ENCODE results near the gene ALKBH5.
"Not testable (repeated sequence)": the region's sequence is repeated elsewhere in the genome, so short reads cannot be mapped to it uniquely, and the experiment has no call there.

ALKBH5 gene

DNA sequence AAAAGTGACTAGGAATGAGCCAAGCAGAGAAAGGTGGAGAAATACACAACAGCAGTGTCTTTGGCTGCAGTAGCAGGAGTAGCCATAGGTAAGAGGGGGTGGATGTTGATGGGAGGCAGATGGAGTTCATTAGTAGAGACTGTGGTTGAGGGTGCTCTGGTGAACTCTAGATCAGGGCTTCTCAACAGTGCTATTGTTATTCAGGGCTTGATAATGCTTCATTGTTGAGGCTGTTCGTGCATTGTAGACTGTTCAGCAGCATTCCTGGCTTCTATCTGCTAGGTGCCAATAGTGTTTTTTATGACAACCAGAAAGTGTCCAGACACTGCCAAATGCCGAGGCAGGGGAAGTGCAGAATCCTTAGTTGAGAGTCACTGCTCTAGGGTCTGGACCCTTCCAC is 3.6 kb downstream of the ALKBH5 start:
- DNase-seq, result no peak

DNA sequence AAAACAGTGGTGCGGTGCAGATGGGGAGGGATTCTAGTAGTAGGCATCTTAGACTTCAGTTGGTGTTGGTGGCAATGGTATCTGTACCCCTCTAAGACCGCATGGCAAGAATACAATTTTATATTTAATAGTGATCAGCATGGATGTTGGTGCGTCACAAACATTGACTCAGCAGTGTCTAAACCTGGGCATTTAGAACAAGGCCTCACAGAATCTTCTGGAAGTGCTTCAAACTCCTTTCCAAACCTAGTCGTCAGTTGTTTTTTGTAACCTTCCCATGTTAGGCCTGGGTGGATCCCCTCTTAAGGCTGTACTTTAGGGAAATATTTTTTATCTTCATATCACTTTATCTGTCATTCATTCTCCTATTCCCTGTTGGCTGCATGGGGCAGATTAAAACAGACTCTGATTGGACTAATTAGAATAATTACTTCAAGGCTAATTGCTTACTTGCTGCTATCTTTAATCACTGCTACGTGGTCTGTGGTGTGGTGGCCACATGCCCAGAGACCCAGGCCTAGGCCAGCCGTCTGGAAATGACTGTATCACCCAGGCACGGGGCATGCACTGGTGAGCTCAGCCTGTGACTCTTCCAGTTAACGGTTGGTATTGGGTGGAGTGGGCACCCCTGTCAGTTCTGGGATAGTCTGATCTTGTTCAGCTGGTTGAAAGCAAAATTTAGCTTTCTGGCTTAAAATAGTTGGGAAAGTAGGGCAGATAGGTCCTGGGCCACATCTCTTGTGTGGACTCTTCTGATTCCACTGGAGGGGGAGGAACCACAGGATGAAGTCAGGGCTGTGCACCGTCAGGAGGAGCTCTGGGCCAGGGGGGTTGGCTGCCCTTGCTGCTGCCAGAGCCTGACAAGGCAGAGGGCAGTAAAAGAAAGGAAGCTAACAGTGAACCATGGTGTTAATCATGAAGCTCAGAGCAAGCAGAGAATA is 4.5 kb downstream of the ALKBH5 start:
- peak; percentile 33 for DNase-seq

DNA sequence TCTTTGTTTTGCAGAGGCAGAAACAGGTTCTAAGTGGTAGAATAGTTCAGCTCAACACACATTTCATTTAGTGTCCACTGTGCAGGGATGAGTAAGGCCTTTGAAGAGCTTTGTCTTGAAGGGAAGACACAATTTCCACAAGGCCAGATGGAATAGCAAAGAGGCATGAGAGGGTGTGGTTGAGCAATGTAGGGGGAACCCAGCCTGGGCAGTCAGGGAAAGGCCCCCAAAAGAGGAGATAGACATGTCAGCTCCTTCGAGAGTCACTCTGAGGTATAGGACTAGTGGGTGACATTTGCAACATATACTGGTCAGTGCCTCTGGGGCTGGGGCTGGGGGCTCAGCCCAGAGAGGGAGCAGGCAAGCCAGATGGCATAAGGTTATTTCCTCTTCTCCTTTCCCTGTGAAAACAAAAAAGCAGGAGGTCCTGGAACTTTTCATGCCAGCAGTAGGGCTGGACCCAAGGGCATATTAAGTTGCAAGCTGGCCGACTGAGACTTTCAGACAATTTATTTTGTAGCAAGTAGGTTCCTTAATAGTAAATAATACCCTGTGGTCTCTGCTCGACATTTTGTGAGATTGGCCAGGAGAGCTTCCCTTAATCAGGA is 7.1 kb downstream of the ALKBH5 start:
- DNase-seq, result peak; percentile 36

DNA sequence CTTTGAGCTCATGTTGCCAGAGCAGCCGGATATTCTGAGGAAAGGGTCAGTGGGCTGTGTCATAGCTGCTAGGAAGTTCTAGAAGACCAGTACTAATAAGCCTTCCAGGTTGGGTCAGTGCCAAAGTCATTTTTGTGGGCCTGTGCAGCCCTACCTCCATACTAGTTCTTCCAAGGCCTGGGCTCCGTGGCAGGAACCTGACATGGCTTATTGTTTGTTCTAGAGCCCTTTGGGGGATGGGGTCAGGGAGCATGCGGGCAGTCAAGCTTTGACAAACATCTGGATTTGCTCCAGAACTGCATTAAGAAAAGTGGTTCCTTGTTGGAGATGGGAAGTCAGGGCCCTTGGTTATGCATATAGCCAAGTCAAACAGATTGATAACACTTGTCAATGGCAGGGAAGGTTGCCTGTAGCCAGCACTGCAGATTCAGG is 7.6 kb downstream of the ALKBH5 start:
- DNase-seq, result peak; percentile 48

DNA sequence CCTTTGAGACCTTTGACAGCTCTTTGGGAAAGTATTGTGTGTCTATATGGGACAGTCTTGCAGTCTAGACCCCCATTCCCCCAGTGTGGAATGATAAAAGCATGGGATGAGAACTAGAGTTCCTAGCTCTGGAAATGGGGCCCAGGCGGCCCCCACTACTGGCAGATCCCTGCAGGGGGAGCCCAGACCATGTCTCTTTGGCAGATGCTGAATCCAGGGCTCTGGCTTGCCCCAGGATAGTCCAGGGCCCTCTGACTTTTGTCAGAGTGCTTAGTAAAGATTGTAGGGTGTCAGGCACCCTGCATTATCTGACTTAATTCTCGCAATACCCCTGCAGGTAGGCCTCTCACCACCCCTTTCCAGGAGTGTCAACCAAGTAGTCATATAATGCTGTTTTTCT is 8.3 kb downstream of the ALKBH5 start:
- no peak for DNase-seq

DNA sequence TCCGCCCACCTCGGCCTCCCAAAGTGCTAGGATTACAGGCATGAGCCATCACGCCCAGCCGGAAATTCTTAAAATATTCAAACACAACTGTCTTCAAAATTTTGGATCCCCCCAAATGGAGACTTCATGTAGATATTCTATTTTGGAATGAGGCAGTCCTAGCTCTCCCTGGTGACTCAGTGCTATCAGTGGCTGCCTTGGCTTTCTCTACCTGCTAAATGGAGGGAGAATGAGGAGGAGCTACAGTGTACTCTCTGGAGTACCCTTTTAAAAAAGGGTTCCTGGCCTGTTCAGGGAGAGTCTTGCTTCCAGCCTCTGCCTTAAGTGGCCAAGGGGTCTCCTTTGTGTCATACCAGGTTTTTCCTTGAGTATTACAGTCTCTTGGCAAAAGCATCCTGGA is 10.8 kb downstream of the ALKBH5 start:
- no peak for DNase-seq

DNA sequence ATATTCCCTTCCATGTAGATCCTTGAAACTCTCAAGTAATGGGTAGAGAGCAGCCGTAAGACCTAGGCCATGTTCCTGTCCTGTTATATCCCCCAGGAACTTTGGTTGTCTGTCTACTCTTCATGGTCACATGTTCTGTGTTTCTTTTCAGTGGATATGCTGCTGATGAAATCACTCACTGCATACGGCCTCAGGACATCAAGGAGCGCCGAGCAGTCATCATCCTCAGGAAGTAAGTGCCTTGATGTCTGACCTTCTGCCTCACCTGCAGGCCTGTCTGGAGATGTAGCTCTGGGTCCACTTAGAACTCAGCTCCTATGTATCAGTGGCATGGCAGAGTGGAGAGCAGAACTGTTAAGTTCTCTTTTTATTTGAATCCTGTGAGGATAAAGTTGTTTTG is 11.2 kb downstream of the ALKBH5 start:
- DNase-seq, result no peak

DNA sequence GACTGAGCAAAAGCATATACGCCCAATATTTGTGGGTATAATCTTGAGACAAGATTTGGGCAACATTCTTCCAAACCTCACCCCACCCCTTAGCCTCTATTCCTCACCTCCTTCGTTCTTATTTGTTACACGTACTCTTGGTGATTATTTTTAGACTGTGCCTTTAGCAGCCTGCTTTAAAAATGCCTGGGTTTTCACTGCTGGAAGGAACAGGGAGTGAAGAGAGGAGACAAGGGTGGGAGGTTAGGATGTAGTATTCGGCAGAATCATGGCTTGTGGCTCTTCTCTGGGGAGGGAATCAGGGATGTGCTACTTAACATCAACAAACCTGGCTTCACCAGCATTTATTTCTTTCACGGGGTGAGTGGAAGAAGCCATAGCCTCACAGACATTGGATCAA is 11.6 kb downstream of the ALKBH5 start:
- no peak for DNase-seq

DNA sequence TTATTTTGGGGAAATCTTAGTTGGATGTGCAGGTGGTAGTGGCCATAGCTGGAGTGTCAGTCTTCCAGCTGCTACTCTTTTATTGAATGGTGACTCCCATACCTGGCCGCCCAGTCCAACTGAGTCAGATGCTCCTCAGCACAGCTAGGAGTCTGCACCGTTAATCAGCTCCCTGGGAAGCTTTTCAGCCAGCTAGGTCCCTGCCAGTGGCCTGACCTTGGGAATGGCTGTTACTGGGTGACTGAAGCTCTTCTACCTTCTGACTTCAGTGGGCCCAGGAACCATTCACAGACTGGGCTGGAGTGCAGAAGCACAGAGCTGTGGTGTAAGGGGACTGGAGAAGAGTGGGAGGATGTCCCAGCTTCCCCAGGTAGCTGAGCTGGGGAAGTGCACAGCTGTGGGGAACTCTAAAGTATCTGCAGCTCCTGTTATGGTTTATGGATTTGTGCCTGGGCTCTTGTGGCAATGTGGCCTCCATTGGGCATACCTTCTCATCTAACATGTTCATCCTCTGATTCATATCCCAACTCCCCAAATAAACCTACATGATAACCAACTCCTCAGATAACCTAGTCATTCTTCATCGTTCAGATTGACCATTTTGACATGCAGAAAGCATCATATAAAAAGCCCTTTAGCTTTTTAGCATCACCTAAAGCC is 14.0 kb downstream of the ALKBH5 start:
- no peak for DNase-seq

DNA sequence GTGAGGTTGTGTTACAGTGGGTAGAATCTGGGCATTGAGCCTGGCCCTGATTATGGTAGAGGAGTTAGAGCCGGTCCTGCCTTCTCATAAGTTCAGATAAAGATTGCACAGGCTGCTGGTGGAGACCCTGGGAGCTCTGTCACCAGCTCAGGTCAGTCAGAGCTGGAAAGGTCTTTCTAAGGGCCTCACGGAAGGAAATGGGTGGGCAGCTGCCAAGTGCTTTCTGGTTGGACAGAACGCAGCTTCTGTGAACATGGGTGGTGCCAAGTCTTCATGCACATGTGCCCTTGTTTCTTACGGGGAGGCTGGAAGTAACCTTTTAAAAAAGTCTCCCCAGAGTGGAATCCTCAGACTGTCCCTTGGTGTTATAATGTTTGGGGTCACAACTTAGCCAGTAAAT is 14.9 kb downstream of the ALKBH5 start:
- no peak for DNase-seq

DNA sequence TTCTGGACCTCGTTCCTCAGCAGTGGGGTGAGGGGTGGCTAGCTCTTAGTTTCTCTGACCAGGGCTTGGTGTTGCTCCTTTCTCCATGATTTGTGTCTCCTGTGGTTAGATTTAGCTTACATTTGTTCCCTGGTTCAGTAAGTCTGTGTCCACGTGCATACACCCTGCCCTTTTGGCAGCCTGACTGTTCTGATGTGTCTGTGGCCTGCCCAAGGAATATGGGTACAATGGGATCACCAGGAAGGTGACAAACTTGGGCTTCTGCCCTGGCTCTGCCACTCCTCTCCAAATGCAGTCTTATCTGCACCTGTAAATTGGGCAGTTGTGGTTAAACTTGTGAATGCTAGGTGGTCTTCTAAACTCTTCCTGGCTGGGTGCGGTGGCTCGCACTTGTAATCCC is 17.5 kb downstream of the ALKBH5 start:
- no peak for DNase-seq

DNA sequence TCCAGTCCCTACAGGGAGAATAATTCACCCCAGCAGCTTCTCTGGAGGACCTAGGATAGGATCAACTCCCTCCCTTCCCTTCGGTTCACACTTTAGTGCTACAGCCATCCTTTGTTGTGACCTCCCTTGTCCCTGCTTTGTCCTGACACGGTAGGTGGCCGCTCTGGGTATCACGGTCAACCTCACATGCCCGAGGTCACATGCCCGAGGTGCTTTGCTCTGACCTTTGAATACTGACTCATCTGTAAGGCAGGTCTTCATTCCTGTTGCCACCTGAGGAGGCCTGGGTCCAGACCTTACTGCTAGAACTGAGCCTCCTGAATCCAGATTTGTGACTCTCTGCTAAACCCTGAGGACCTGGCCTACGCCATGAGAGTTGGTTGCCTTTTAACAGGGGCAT is 19.7 kb downstream of the ALKBH5 start:
- no peak for DNase-seq

DNA sequence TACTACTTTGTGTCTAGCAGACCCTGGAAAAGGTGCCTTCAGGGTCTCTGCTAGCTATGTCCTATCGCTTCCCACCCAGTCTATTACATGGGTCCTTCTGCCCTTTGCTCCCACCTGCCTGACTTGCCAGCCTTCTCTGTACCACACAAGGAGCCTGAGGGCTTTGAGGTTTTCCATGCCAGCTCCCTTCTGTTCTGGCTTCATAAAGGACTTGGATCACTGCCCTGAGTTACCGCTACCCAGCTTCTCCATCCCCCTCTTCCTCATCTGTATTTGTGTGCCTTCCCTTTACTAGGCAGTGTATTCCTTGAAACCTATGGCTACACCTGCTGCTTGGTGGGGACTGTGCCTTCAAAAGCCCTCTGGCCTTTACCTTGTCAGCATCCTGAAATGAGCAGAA is 22.2 kb downstream of the ALKBH5 start:
- DNase-seq, result no peak

DNA sequence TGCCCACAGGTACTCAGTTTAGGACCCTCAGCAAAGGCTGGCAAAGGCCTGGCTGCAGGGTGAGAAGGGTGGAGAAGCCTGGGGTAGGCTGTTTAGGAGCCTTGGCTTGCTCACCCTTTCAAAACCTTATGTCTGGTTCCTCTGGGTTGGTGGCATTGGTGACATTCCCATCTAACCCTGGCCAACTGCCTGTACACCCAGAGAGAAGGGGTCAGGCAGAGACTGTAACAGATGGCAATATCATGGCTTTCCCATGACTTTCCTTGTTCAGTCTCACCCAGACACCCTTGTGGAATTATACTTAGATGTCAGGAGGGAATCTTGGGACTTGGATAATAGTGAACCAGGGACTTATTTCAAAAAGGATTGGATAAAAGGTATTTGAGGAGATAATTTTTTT is 23.3 kb downstream of the ALKBH5 start:
- DNase-seq, result no peak

DNA sequence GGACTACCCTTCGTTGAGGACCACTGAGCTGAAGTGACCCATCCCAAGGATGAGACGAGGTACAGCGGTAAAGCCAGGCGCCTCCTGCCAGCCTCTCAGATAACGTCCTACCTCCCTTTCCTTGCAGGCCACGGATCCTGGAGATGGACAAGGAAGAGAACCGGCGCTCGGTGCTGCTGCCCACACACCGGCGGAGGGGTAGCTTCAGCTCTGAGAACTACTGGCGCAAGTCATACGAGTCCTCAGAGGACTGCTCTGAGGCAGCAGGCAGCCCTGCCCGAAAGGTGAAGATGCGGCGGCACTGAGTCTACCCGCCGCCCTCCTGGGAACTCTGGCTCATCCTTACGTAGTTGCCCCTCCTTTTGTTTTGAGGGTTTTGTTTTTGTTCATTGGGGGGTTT is 24.5 kb downstream of the ALKBH5 start:
- no peak for DNase-seq

DNA sequence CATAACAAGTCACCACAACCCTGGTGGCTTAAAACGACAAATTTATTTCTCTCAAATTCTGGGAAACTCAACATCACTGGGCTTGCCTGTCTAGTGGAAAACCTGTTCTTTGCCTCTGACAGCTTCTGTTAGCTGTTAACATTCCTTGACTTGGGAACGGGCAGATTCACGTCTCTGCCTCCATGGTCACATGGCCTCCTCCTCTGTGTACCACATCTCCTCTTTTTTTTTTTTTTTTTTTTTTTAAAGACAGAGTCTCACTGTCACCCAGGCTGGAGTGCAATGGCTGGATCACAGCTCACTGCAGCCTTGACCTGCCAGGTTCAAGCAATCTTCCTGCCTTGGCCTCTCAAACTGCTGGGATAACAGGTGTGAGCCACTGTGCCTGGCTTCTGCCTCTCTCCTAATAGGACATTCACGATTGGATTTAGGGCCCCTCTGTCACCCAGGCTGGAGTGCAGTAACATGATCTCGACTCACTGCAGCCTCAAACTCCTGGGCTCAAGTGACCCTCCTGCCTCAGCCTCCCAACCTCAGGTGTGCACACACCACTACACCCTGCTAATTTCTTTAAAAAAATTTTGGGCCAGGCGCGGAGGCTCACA is 30.1 kb downstream of the ALKBH5 start:
- no peak for DNase-seq

DNA sequence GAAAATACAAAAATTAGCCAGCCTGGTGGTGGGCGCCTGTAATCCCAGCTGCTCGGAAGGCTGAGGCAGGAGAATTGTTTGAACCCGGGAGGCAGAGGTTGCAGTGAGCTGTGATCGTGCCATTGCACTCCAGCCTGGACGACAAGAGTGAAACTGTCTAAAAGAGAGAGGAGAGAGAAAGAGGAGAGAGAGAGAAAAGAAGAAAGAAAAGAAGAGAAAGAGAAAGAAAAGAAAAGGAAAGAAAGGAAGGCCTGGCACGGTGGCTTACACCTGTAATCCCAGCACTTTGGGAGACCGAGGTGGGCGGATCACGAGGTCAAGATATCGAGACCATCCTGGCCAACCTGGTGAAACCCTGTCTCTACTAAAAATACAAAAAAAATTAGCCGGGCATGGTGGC is 33.3 kb downstream of the ALKBH5 start:
- not testable (repeated sequence) for DNase-seq

DNA sequence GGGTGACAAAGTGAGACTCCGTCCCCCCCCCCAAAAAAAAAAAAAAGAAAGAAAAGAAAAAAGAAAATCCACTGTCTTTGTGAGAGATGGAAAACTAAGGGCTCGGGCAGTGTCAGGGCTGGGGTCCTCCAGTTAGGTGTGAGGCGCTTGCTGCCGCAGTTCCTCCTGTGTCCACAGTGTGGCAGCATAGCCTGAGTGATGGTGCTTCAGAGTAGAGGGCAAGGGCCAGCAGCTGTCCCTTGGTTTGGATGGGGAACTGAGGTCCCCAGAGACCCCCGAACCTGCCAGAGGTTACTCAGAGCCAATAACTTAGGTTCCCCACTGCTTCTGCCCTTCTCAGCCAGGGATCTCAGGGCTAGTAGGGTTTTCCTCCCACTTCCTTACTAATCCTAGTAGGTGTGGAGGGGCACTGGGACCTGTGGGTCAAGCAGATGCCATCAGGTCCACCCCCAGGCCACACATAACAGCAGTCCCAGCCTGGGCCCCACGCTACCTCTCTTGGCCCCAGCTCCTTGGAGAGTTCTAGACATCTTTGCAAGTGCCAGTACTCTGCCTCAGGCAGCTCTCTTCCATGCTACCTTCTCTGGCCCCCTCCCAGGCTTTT is 33.9 kb downstream of the ALKBH5 start:
- DNase-seq, result peak; percentile 81

DNA sequence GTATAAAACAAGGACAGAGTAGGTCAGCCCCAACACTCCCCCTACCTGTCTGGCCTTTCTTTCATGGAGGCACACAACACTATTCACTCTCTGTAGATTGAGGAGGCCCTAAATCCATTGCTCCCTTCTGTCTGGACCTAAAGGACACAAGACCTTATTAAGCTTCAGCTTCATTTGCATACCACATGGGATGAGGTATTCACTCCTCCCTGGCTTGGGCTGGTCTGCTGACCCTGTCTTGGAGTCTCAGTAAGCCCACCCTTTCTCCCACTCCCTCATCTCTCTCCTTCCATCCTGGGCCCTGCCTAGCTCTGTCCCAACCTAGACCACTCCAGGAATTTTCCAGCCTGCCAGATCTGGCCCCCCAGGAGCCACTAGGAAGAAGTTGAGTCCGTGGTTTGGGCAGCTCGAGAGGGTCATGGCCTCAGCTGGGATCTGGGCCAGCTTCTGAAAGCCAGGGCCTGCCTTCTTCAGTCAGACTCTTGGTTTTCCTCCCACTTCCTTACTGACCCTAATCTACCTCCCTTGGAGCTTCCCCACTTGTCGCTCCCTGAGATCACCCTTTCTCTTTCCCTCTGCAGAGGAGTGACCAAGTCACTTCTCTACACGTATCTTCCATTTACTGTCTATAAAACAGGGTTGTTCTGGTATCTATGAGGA is 35.3 kb downstream of the ALKBH5 start:
- DNase-seq, result peak; percentile 55

DNA sequence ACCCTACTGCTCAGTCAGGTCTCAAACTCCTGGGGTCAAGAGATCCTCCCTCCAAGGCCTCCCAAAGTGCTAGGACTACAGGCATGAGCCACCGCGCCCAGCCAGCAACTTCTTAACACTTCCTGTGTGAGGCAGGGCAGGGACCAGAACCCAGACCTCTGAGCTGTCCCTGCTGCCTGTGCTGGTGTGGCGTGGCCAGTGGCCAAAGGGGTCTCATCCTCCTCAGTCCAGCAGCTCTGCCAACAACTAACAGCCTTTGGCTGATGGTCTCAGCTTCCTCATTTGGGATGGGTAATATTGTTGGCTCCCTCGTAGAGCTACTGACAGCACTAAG is 40.4 kb downstream of the ALKBH5 start:
- DNase-seq, result no peak

DNA sequence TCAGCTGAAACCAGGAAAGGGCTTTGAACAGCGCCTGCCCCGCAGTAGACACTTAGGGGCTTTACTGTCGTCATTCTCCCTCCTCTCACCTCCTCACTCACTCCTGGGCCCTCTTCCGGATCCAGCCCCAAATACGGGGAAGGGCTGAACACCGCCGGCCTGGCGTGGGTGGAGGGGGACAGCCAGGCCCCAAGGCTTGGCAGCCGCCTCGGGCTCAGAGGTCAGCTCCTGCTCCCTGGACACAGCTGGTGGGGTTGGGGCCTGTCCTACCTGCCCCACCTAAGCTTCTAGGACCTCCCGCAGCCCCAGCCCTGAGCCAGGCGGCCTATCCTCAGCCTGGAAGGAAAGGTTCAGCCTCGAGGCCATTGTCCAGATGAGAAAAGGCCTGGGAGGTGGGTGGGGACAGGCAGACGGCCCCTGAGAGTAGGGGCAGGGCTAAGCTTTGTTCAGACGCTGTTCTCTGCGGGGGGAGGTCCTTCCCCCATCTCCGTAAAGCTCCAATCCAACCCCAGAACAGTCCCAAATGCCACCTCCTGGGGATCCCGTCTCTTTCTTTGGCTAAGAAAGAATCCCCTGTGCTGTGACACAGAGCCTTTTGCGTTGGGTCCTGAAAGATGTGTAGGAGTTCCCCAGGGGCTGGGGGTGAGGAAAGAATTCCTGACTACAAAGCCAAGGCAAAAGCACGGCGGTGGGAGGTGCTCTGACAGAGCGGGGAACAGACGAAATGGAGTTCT is 40.9 kb downstream of the ALKBH5 start:
- peak; percentile 72 for DNase-seq

DNA sequence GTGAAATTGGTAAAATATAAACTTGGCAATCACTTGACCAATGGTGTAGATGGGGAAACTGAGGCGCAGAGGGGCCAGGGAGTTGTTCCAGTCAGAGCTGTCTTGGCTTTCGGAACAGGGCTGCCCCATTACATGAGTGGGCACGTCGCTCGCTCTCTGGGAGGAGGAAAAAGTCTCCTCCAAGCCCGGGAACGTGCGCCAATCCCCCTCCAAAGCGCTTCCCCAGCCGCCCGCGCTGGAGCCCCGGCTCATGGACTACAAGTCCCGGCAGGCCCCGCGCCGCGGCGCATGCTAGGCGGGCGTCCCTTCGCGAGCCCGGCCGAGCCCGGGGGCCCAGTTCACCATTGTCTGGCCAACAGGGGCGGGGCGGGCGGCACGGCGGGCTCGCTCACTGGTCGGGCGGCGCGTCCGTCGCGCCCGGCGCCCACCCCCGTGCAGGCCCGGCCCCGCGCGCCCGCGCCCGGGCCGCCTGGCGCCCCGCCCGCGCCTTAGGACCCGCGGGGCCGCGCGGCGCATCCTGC is 41.6 kb downstream of the ALKBH5 start, which contains the start of gene LLGL1:
Gene LLGL1, plus strand, starts transcription at position 515 of the 521 bp plus-strand sequence. CDS start 48 bp downstream, outside the sequence.
- DNase-seq, result peak; percentile 98
